A549 (cell line): ENCODE data around the gene MRPL53. TPM values are rescaled to one million over a fixed set of nuclear protein-coding genes. Genes with fewer than 3 reads are reported as not detected.

Source experiments
- ATAC-seq, 2 experiments: fragments of 200-7000 bp in 1 of 2; fragments of >200 bp in 1 of 2; cut with Nextera tagmentation in 1 of 2; cut with Tn5 transposase in 1 of 2; 3 replicates each; pipeline versions ENCODE4 v1.8.0 to v1.9.1; 2018 to 2020; ENCODE audit warnings: mild to moderate bottlenecking in 1 of 2, moderate library complexity in 1 of 2
- CTCF ChIA-PET: fragments of 300-600 bp; sonication (Branson Sonifier 250); formaldehyde crosslinking; extraction: SDS; loops from one replicate; lab custom pipeline; 2021; ENCODE audit warnings: antibody characterized with exemption, inconsistent platforms; lab: Yijun Ruan, JAX
- POLR2A ChIA-PET: fragments of 350-600 bp; formaldehyde crosslinking; extraction: SDS; loops from one replicate; lab custom pipeline; 2021; ENCODE audit warnings: antibody characterized with exemption, inconsistent platforms; lab: Yijun Ruan, JAX
- DNase-seq, 2 experiments: peaks; one replicate each; pipeline versions ENCODE4 v3.0.0 to v3.0.0-alpha.2; 2011 to 2016; ENCODE audit warnings: low read depth in 1 of 2, low spot score in 1 of 2
- FAIRE-seq: peaks from 2 replicates; lab custom pipeline; 2011; peaks lifted over from hg19 to GRCh38; lab: Jason Lieb, UNC
- H3K27ac ChIP-seq, 2 experiments: fragments of >200 bp; sonication (Bioruptor Twin); formaldehyde crosslinking; 3 replicates each; pipeline ENCODE4 v1.5.1; 2016 to 2017
- H3K4me1 ChIP-seq: fragments of >200 bp; sonication (Bioruptor Twin); formaldehyde crosslinking; 3 replicates; pipeline ENCODE4 v1.6.1; 2016
- H3K4me2 ChIP-seq: fragments of >200 bp; sonication (Bioruptor Twin); formaldehyde crosslinking; 3 replicates; pipeline ENCODE4 v1.6.1; 2016
- H3K4me3 ChIP-seq: fragments of >200 bp; sonication (Bioruptor Twin); formaldehyde crosslinking; 3 replicates; pipeline ENCODE4 v1.5.1; 2016
- H3K9me3 ChIP-seq: fragments of >200 bp; sonication (Bioruptor Twin); formaldehyde crosslinking; 3 replicates; pipeline ENCODE4 v1.6.1; 2016
- CBX8 ChIP-seq: fragments of 200-600 bp; sonication (generic); IDR thresholded peaks from 2 replicates; pipeline ENCODE4 v1.6.1; 2016
- CHD2 ChIP-seq: fragments of 150-350 bp; IDR thresholded peaks from 2 replicates; pipeline ENCODE4 v1.6.1; 2014; ENCODE audit warnings: low read length; ENCODE audit not compliant: partially characterized antibody
- EHF ChIP-seq: fragments of 250-450 bp; sonication (Bioruptor Pico); IDR thresholded peaks from 2 replicates; pipeline ENCODE4 v1.5.0; 2020; ENCODE audit warnings: mild to moderate bottlenecking
- JUNB ChIP-seq: fragments of >200 bp; sonication (Bioruptor Twin); formaldehyde crosslinking; IDR thresholded peaks from 2 replicates; pipeline ENCODE4 v1.6.1; 2016
- KDM1A ChIP-seq: fragments of 200-600 bp; sonication (generic); IDR thresholded peaks from 2 replicates; pipeline ENCODE4 v1.6.1; 2016; ENCODE audit warnings: low read depth, mild to moderate bottlenecking
- MYC ChIP-seq: IDR thresholded peaks from 2 replicates; pipeline ENCODE4 v1.6.1; 2012; ENCODE audit warnings: mild to moderate bottlenecking, inconsistent platforms, low read length, improper control_type of control experiment, borderline replicate concordance
- NPAS2 ChIP-seq: fragments of 250-450 bp; sonication (Bioruptor Pico); IDR thresholded peaks from 2 replicates; pipeline ENCODE4 v1.8.0; 2022; ENCODE audit warnings: mild to moderate bottlenecking, moderate library complexity, borderline replicate concordance
- NR3C1 ChIP-seq: fragments of >200 bp; sonication (Bioruptor Twin); formaldehyde crosslinking; IDR thresholded peaks from 3 replicates; pipeline ENCODE4 v1.6.1; 2017
- POLR2A ChIP-seq: IDR thresholded peaks from 2 replicates; pipeline ENCODE4 v1.6.1; 2012; ENCODE audit warnings: mild to moderate bottlenecking, low read length
- TFCP2L1 ChIP-seq: fragments of 250-450 bp; sonication (Bioruptor Pico); IDR thresholded peaks from 2 replicates; pipeline ENCODE4 v1.5.0; 2021; ENCODE audit warnings: mild to moderate bottlenecking
- ZFP36 ChIP-seq: fragments of 450-650 bp; IDR thresholded peaks from 2 replicates; pipeline ENCODE4 v1.6.1; 2014; ENCODE audit warnings: borderline replicate concordance; ENCODE audit not compliant: partially characterized antibody
- WGBS: methylation state at CpG from one replicate; pipeline ENCODE4 v1.1.6; 2017; ENCODE audit errors: missing lambda C conversion rate; 5-methylcytosine and 5-hydroxymethylcytosine counted together
- polyA plus RNA-seq, 4 experiments: library from polyadenylated mRNA; depleted of rRNA in 3 of 4; stranded (reverse); fragments of >200 nt; fragmentation: RNase III in 1 of 4; extraction: RNeasy Plus Mini Kit Qiagen cat#74134 plus additional on column Dnase treatment in 1 of 4; gene quantifications; 2 replicates in 3 of 4; 3 replicates in 1 of 4; pipeline ENCODE4 v1.2.3, GENCODE V29; 2011 to 2017
- TF ChIP-seq, protein P1 (sequence below): fragments of >200 bp; sonication (Bioruptor Twin); formaldehyde crosslinking; IDR thresholded peaks from 3 replicates; pipeline ENCODE4 v1.6.1; 2016
- TF ChIP-seq, protein P2 (sequence below): fragments of 250-450 bp; sonication (Bioruptor Pico); IDR thresholded peaks from 2 replicates; pipeline ENCODE4 v1.5.0; 2020; ENCODE audit warnings: low read depth, mild to moderate bottlenecking, moderate library complexity
- TF ChIP-seq, protein P3 (sequence below): fragments of 250-450 bp; sonication (Bioruptor Pico); IDR thresholded peaks from 2 replicates; pipeline ENCODE4 v1.5.0; 2021; ENCODE audit warnings: mild to moderate bottlenecking, moderate library complexity, borderline replicate concordance
- TF ChIP-seq, protein P4 (sequence below): fragments of 450-650 bp; IDR thresholded peaks from 2 replicates; pipeline ENCODE4 v1.6.1; 2014; ENCODE audit warnings: antibody characterized with exemption
- TF ChIP-seq, protein P5 (sequence below): IDR thresholded peaks from 2 replicates; pipeline ENCODE4 v1.6.1; 2012

Gene MRPL53
- polyA plus RNA-seq, 2 of the 4 experiments (the other 2 are of a cell fraction) = 68.8 to 229 TPM

DNA sequence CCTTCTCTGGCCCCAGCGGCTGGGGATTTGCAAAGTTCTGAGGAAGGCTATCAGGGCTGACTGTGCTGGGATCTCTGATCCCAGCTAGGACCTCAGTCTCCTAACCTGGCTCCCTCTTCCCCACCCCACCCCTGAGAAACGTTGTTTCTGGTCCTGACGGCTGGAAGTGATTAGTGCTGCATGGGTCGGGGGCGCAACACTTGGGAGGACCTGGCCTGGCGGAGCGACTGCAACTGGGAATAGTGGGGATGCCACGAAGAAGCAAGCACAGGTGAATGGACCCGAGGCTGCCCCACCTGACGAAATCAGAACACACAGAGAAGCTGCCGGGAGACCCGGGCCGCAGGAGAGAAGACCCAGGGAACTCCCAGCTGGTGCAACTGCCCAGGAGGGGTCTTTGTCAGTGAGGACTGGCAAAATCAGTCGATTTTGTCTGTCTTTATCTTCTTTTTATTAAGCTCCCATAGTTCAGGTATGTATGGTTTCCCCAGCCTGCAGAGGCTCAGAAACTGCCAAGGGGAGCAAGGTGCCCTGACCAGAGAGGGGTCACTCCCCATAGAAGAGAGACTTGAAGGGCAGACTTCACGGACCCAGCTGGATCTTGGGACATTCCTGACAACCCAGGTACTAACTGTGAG is 27.6 kb upstream of the MRPL53 start:
- 81% methylated on average over 15 of the region's 15 CpGs for WGBS
- ChIA-PET CTCF (interaction anchor here (0.8 to 15.5 kb wide), 7 partner anchors 13 to 375 kb away, joined by 3 to 184 read pairs (median 4); partner anchors contain the start of genes AUP1, CCDC142, HTRA2 and MRPL53), POLR2A (interaction anchor here (1.1 to 1.6 kb wide), 2 partner anchors 11 to 17 kb away, joined by 4 to 5 read pairs; partner anchors contain the start of genes CCDC142 and TTC31)
- ATAC-seq (no peak), DNase-seq (no peak), FAIRE-seq (no peak)
- no peak overlapping the region for H3K4me2 ChIP-seq
- TF ChIP-seq KDM1A (no peak), POLR2A (no peak), NPAS2 (CRISPR knock-in tag) (no peak), EHF (CRISPR knock-in tag) (no peak), CBX8 (no peak), ZFP36 (no peak), NR3C1 (no peak), CHD2 (no peak), TFCP2L1 (no peak)
- TF ChIP-seq, protein P1, sequence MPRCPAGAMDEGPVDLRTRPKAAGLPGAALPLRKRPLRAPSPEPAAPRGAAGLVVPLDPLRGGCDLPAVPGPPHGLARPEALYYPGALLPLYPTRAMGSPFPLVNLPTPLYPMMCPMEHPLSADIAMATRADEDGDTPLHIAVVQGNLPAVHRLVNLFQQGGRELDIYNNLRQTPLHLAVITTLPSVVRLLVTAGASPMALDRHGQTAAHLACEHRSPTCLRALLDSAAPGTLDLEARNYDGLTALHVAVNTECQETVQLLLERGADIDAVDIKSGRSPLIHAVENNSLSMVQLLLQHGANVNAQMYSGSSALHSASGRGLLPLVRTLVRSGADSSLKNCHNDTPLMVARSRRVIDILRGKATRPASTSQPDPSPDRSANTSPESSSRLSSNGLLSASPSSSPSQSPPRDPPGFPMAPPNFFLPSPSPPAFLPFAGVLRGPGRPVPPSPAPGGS = no peak
- TF ChIP-seq, protein P2, sequence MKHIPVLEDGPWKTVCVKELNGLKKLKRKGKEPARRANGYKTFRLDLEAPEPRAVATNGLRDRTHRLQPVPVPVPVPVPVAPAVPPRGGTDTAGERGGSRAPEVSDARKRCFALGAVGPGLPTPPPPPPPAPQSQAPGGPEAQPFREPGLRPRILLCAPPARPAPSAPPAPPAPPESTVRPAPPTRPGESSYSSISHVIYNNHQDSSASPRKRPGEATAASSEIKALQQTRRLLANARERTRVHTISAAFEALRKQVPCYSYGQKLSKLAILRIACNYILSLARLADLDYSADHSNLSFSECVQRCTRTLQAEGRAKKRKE (CRISPR knock-in tag) = no peak
- TF ChIP-seq, protein P3, sequence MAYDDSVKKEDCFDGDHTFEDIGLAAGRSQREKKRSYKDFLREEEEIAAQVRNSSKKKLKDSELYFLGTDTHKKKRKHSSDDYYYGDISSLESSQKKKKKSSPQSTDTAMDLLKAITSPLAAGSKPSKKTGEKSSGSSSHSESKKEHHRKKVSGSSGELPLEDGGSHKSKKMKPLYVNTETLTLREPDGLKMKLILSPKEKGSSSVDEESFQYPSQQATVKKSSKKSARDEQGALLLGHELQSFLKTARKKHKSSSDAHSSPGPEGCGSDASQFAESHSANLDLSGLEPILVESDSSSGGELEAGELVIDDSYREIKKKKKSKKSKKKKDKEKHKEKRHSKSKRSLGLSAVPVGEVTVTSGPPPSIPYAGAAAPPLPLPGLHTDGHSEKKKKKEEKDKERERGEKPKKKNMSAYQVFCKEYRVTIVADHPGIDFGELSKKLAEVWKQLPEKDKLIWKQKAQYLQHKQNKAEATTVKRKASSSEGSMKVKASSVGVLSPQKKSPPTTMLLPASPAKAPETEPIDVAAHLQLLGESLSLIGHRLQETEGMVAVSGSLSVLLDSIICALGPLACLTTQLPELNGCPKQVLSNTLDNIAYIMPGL (CRISPR knock-in tag) = no peak
- H3K4me1 ChIP-seq = peaks cover 13% of the 10 kb centered on the region
- no peak overlapping the region for H3K27ac ChIP-seq
- H3K9me3 ChIP-seq = no peaks in the 10 kb centered on the region
- no peak overlapping the region for H3K4me3 ChIP-seq

DNA sequence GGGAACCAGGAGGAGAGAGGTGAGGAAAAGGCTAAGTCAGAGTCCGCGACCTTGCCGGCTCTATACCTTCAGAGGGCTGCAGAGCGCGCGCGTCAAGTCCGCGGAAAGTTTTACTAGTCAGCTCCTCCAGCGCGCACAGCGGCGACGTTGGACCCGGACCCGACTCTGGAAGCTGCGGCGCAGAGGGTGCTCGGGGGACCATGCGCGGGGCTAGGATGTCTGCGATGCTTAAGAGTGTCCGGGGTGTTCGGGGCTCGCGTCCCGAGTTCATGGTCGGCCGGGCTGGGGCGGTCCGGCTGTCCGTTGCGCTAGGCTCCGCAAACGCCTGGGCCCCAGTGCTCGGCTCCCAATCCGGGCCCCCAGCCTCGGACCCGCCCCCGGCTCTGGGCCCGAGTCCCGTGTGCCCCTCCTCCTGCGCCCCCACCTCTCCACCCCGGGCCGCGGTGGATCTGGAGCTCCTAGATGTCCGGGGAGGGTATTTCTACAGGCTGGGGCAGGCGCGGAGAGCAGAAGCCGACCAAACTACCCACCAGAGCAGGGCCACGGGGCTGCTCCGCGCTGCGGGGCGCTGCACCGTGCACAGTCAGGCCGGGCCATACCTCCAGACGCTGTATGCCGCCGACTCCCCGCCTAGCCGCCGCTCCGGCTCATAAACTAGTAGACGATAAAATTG is 26.9 kb upstream of the MRPL53 start, which contains the start of gene LBX2:
LBX2 (minus strand) TSS at position 337 of the 673 bp plus-strand sequence; CDS start at position 271, 66 bp downstream.
- no peak within 1 kb of the TSS for H3K4me2 ChIP-seq
- DNase-seq (no peak), FAIRE-seq (no peak), ATAC-seq (no peak)
- H3K4me3 ChIP-seq = no peak within 1 kb of the TSS
- ChIA-PET CTCF (interaction anchor here (1.2 to 15.5 kb wide), 4 partner anchors 12 to 88 kb away, joined by 4 to 184 read pairs (median 10); partner anchors contain the start of genes CCDC142, MRPL53 and TTC31), POLR2A (no interaction called here)
- H3K27ac ChIP-seq = no peak within 1 kb of the TSS
- WGBS = 75% methylated on average over 56 of the region's 65 CpGs
- H3K9me3 ChIP-seq = no peaks in the 10 kb centered on the region
- peaks cover 13% of the 10 kb centered on the region for H3K4me1 ChIP-seq
- TF ChIP-seq MYC = no peak
- TF ChIP-seq, protein P4, sequence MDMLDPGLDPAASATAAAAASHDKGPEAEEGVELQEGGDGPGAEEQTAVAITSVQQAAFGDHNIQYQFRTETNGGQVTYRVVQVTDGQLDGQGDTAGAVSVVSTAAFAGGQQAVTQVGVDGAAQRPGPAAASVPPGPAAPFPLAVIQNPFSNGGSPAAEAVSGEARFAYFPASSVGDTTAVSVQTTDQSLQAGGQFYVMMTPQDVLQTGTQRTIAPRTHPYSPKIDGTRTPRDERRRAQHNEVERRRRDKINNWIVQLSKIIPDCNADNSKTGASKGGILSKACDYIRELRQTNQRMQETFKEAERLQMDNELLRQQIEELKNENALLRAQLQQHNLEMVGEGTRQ = no peak
- TF ChIP-seq, protein P5, sequence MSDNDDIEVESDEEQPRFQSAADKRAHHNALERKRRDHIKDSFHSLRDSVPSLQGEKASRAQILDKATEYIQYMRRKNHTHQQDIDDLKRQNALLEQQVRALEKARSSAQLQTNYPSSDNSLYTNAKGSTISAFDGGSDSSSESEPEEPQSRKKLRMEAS = 0 out of 2 replicates have a peak, but pooled peaks have one; percentile 4
- TF ChIP-seq JUNB = no peak
